NCI-H82 (cell line): ENCODE results near the gene KRT26.

ENCODE experiments used
- DNase-seq: peaks from one replicate; lab custom pipeline; 2025; lab: John Stamatoyannopoulos, UW

KRT26 gene

GRCh38 chr17:40727447-40728231 lies 44.4 kb downstream of the KRT26 start:
- DNase-seq = no peak

- no peak for DNase-seq
These were observed 45.1 kb downstream of the KRT26 start for GRCh38 chr17:40726919-40727318.

GRCh38 chr17:40724656-40725055 lies 47.3 kb downstream of the KRT26 start:
- DNase-seq = no peak

- no peak for DNase-seq
These were observed 49.8 kb downstream of the KRT26 start for GRCh38 chr17:40722241-40722640.

DNA sequence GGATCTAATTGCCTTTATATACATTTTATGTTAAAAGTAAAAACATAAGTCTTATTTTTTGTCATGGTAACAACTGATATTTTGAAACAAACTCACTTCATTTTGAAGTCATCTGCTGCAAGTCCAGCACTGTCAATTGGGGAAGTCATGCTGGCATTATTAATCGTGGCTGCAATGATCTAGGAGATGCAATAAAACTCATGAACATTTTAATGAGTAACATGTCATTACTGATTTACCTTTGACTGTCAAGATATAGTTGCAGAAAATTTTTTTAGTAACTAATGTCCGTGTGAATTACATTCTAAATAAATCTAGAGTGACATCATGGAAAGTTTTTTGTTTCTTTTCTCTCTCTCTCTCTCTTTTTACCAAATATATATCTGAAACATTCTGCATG lies 51.1 kb downstream of the KRT26 start:
- no peak for DNase-seq

DNA sequence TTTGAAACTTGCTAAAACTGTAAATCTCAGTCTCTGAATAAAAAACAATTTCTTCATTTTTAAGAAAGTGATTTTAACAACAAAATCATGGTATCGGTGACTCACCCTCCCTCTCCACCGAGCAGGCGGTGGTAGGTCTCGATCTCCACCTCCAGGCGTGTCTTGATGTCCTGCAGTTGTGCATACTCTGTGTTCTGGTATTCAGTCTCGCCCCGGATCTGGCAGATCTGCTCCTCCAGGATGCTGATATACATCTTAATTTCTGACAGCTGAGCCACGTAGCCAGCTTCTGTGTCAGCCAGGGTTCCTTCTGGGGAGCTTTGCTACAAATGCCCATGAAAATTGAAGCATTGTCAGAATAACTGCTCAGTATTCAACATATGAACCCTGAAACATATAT lies 53.1 kb downstream of the KRT26 start:
- DNase-seq = no peak

DNA sequence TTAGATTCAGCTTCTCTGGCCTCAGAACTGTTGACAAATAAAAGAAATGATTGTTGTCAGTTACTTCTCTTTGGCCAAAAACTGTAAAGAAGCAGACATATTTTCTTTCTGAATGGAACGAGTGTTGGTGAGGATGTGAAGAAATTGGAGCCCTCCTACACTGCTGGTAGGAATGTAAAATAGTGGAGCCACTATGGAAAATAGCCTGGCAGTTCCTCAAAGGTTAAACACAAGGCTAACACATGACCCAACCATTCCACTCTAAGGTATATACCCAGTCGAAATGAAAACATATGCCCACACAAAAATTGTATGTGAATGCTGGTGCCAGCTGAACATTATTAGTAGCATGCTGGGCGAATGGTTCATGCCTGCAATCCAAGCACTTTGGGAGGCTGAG lies 54.2 kb downstream of the KRT26 start:
- DNase-seq = no peak
